IPS DF 6.9 (cell line): Measurements from ENCODE around the gene NUDT1.
"Not testable (repeated sequence)": the region's sequence is repeated elsewhere in the genome, so short reads cannot be mapped to it uniquely, and the experiment has no call there.

Experiments
- DNase-seq: peaks from one replicate; pipeline ENCODE4 v3.0.0-alpha.2; 2013; ENCODE audit warnings: low read depth, low spot score
- H3K27ac ChIP-seq: one replicate; pipeline ENCODE4 v1.5.1; 2013; ENCODE audit warnings: low read length, control low read depth
- H3K27me3 ChIP-seq: 2 replicates; pipeline ENCODE4 v1.6.1; 2013; ENCODE audit warnings: mild to moderate bottlenecking, low read length; ENCODE audit not compliant: control insufficient read depth, insufficient read depth
- H3K36me3 ChIP-seq: 2 replicates; pipeline ENCODE4 v1.6.1; 2013; ENCODE audit warnings: low read length; ENCODE audit not compliant: control insufficient read depth, insufficient read depth
- H3K4me1 ChIP-seq: 2 replicates; pipeline ENCODE4 v1.6.1; 2013; ENCODE audit warnings: low read length; ENCODE audit not compliant: control insufficient read depth, insufficient read depth
- H3K4me3 ChIP-seq: 2 replicates; pipeline ENCODE4 v1.5.1; 2013; ENCODE audit warnings: mild to moderate bottlenecking, low read length
- H3K9me3 ChIP-seq: 2 replicates; pipeline ENCODE4 v1.6.1; 2013; ENCODE audit warnings: low read length, inconsistent platforms; ENCODE audit not compliant: control insufficient read depth, insufficient read depth
- WGBS: extraction: QIAGEN DNeasy Blood & Tissue Kit; methylation state at CpG from one replicate; pipeline ENCODE4 v1.1.7; 2013; ENCODE audit warnings: mixed read lengths, missing lambda C conversion rate; ENCODE audit not compliant: insufficient read length, insufficient coverage; 5-methylcytosine and 5-hydroxymethylcytosine counted together

Gene NUDT1

GRCh38 chr7:2257651-2258050, 15.6 kb downstream of the NUDT1 start:
- Histone ChIP-seq H3K27ac (no peak overlapping the region), H3K27me3 (no peaks in the 10 kb centered on the region), H3K4me3 (no peak overlapping the region), H3K36me3 (peaks cover 24% of the 10 kb centered on the region), H3K9me3 (no peaks in the 10 kb centered on the region), H3K4me1 (no peaks in the 10 kb centered on the region)
- no CpG with 5 or more reads among the region's 17 CpGs for WGBS
- DNase-seq, result no peak

GRCh38 chr7:2258661-2259365, 16.8 kb downstream of the NUDT1 start:
- peaks cover 27% of the 10 kb centered on the region for H3K36me3 ChIP-seq
- H3K27me3 ChIP-seq, result no peaks in the 10 kb centered on the region
- no peak overlapping the region for H3K4me3 ChIP-seq
- no peaks in the 10 kb centered on the region for H3K9me3 ChIP-seq
- H3K4me1 ChIP-seq, result no peaks in the 10 kb centered on the region
- no peak for DNase-seq
- no CpG with 5 or more reads among the region's 34 CpGs for WGBS
- H3K27ac ChIP-seq, result no peak overlapping the region

GRCh38 chr7:2259480-2259879, 17.5 kb downstream of the NUDT1 start:
- no peaks in the 10 kb centered on the region for H3K9me3 ChIP-seq
- no peak for DNase-seq
- no peaks in the 10 kb centered on the region for H3K4me1 ChIP-seq
- WGBS, result no CpG with 5 or more reads among the region's 9 CpGs
- no peak overlapping the region for H3K4me3 ChIP-seq
- H3K27ac ChIP-seq, result no peak overlapping the region
- H3K36me3 ChIP-seq, result peaks cover 26% of the 10 kb centered on the region
- no peaks in the 10 kb centered on the region for H3K27me3 ChIP-seq

GRCh38 chr7:2260820-2261219, 18.8 kb downstream of the NUDT1 start:
- peaks cover 20% of the 10 kb centered on the region for H3K36me3 ChIP-seq
- no peak for DNase-seq
- H3K9me3 ChIP-seq, result no peaks in the 10 kb centered on the region
- H3K4me1 ChIP-seq, result no peaks in the 10 kb centered on the region
- H3K27me3 ChIP-seq, result no peaks in the 10 kb centered on the region
- WGBS, result no CpG with 5 or more reads among the region's 5 CpGs
- H3K4me3 ChIP-seq, result no peak overlapping the region
- no peak overlapping the region for H3K27ac ChIP-seq

- no peaks in the 10 kb centered on the region for H3K4me1 ChIP-seq
- H3K9me3 ChIP-seq, result no peaks in the 10 kb centered on the region
- no peak overlapping the region for H3K27ac ChIP-seq
- H3K27me3 ChIP-seq, result no peaks in the 10 kb centered on the region
- H3K36me3 ChIP-seq, result peaks cover 17% of the 10 kb centered on the region
- H3K4me3 ChIP-seq, result no peak overlapping the region
- DNase-seq, result no peak
- WGBS, result no CpG with 5 or more reads among the region's 14 CpGs
Observed at GRCh38 chr7:2261611-2262010, 19.6 kb downstream of the NUDT1 start.

GRCh38 chr7:2263176-2263575, 21.1 kb downstream of the NUDT1 start:
- Histone ChIP-seq H3K4me3 (no peak overlapping the region), H3K36me3 (peaks cover 11% of the 10 kb centered on the region), H3K27me3 (no peaks in the 10 kb centered on the region), H3K27ac (no peak overlapping the region), H3K4me1 (no peaks in the 10 kb centered on the region), H3K9me3 (no peaks in the 10 kb centered on the region)
- DNase-seq, result no peak
- no CpG with 5 or more reads among the region's 18 CpGs for WGBS

GRCh38 chr7:2264158-2264557, 22.1 kb downstream of the NUDT1 start:
- Histone ChIP-seq H3K4me3 (no peak overlapping the region), H3K27ac (no peak overlapping the region), H3K27me3 (no peaks in the 10 kb centered on the region), H3K4me1 (no peaks in the 10 kb centered on the region), H3K9me3 (no peaks in the 10 kb centered on the region), H3K36me3 (peaks cover 5% of the 10 kb centered on the region)
- DNase-seq, result no peak
- no CpG with 5 or more reads among the region's 23 CpGs for WGBS

- Histone ChIP-seq H3K4me1 (0 out of 2 replicates have a peak, but pooled peaks cover 1% of the 10 kb centered on the region), H3K4me3 (no peak overlapping the region), H3K27ac (no peak overlapping the region), H3K27me3 (no peaks in the 10 kb centered on the region), H3K9me3 (no peaks in the 10 kb centered on the region), H3K36me3 (peaks cover 5% of the 10 kb centered on the region)
- no peak for DNase-seq
- WGBS, result no CpG with 5 or more reads among the region's 10 CpGs
Observed at GRCh38 chr7:2266911-2267310, 24.9 kb downstream of the NUDT1 start.

- WGBS, result no CpG with 5 or more reads among the region's 18 CpGs
- not testable (repeated sequence) for DNase-seq, H3K27ac ChIP-seq, H3K9me3 ChIP-seq, H3K4me3 ChIP-seq, H3K27me3 ChIP-seq, H3K4me1 ChIP-seq, H3K36me3 ChIP-seq
Observed at GRCh38 chr7:2269089-2269990, 27.3 kb downstream of the NUDT1 start.

GRCh38 chr7:2269991-2270460, 28.0 kb downstream of the NUDT1 start:
- Histone ChIP-seq H3K27me3 (no peaks in the 10 kb centered on the region), H3K9me3 (no peaks in the 10 kb centered on the region), H3K4me3 (no peak overlapping the region), H3K36me3 (no peaks in the 10 kb centered on the region), H3K4me1 (0 out of 2 replicates have a peak, but pooled peaks cover 1% of the 10 kb centered on the region), H3K27ac (no peak overlapping the region)
- no peak for DNase-seq
- WGBS, result no CpG with 5 or more reads among the region's 10 CpGs
